Endodermal cell (in vitro differentiated cells): ENCODE measurements around the gene RBMS3. TPM values are rescaled to one million over a fixed set of nuclear protein-coding genes. Genes with fewer than 3 reads are reported as not detected.
A peak's percentile ranks its signal among the peaks of the same experiment; 100 is the strongest.
"Not testable (repeated sequence)": the region's sequence is repeated elsewhere in the genome, so short reads cannot be mapped to it uniquely, and the experiment has no call there.

Experiments
- DNase-seq: peaks from one replicate; pipeline ENCODE4 v3.0.0-alpha.2; 2017
- H3K27ac ChIP-seq: 2 replicates; pipeline ENCODE4 v1.5.1; 2013; ENCODE audit warnings: mild to moderate bottlenecking, low read depth, low read length, moderate library complexity
- H3K27me3 ChIP-seq: 2 replicates; pipeline ENCODE4 v1.6.1; 2013; ENCODE audit warnings: mild to moderate bottlenecking, low read length, moderate library complexity; ENCODE audit not compliant: insufficient read depth, control insufficient read depth, poor library complexity, severe bottlenecking
- H3K36me3 ChIP-seq: 2 replicates; pipeline ENCODE4 v1.7.0; 2013; ENCODE audit warnings: mild to moderate bottlenecking, low read length, moderate library complexity; ENCODE audit not compliant: control insufficient read depth, insufficient read depth
- H3K4me1 ChIP-seq: one replicate; pipeline ENCODE4 v1.7.0; 2013; ENCODE audit warnings: low read length; ENCODE audit not compliant: control insufficient read depth, insufficient read depth
- H3K4me3 ChIP-seq: 2 replicates; pipeline ENCODE4 v1.5.1; 2013; ENCODE audit warnings: mild to moderate bottlenecking, low read length, moderate library complexity
- H3K9ac ChIP-seq: 2 replicates; pipeline ENCODE4 v1.6.1; 2013; ENCODE audit warnings: mild to moderate bottlenecking, low read length, moderate library complexity; ENCODE audit not compliant: poor library complexity, severe bottlenecking; ENCODE audit errors: extremely low read depth
- H3K9me3 ChIP-seq: 2 replicates; pipeline ENCODE4 v1.6.1; 2013; ENCODE audit warnings: mild to moderate bottlenecking, low read length, moderate library complexity; ENCODE audit not compliant: control insufficient read depth
- H3K27ac Mint-ChIP-seq: 2 replicates; pipeline ENCODE4 v1.8.0; 2020; ENCODE audit warnings: mixed read lengths
- H3K27me3 Mint-ChIP-seq: 2 replicates; pipeline ENCODE4 v1.8.0; 2021; ENCODE audit warnings: mild to moderate bottlenecking, mixed read lengths; ENCODE audit not compliant: insufficient read depth
- H3K36me3 Mint-ChIP-seq: 2 replicates; pipeline ENCODE4 v1.8.0; 2020; ENCODE audit warnings: low read depth, mixed read lengths
- H3K4me1 Mint-ChIP-seq: 2 replicates; pipeline ENCODE4 v1.8.0; 2020; ENCODE audit warnings: mixed read lengths
- H3K4me3 Mint-ChIP-seq: 2 replicates; pipeline ENCODE4 v1.8.0; 2020; ENCODE audit warnings: mild to moderate bottlenecking, moderate library complexity, mixed read lengths
- H3K9me3 Mint-ChIP-seq: 2 replicates; pipeline ENCODE4 v1.8.0; 2020; ENCODE audit warnings: mild to moderate bottlenecking, mixed read lengths
- CTCF ChIP-seq: fragments of 200-600 bp; sonication (generic); conservative IDR thresholded peaks from 2 replicates; pipeline ENCODE4 v1.5.0; 2021; ENCODE audit warnings: antibody characterized with exemption, mild to moderate bottlenecking
- whole genome bisulfite sequencing, 2 experiments: methylation state at CpG; one replicate each; pipeline versions ENCODE4 v1.1.5 to v1.1.7; 2013; ENCODE audit warnings: missing lambda C conversion rate in 2 of 2, mixed read lengths in 1 of 2; ENCODE audit not compliant: insufficient coverage in 1 of 2, insufficient read length in 1 of 2; 5-methylcytosine and 5-hydroxymethylcytosine counted together
- total RNA-seq, 2 donors: library from RNA; stranded (reverse); fragmentation: NEBNext Ultra II Directional in 1 of 2; extraction: Animal tissue kit (Norgen Biotek cat#: 25700) in 1 of 2; gene quantifications; 2 replicates in 1 of 2; 3 replicates in 1 of 2; pipeline ENCODE4 v1.2.1, GENCODE V29; 2021

Gene RBMS3
- total RNA-seq, 2 donors from 2014 or later, result 2.0 to 7.3 TPM

DNA sequence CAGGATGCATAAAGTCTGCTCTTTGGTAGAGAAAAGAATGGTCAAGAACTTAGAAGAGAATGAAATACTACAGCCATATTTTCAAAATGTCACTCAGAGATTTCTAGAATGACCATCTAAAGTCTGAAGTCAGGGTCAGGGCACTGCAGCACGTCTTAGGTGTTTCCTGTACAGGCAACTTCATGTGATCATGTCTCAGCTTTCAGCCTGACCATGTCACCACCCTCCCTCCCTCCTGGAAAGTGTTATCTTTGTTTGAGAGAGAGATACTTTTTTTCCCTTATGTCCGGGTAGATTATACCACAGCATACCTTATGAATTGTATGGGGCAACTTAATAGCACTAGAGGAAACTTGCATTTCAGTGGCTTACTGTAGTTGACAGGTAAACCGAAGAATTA, 767.6 kb downstream of the RBMS3 start:
- no peaks in the 10 kb centered on the region for H3K36me3 ChIP-seq
- DNase-seq, result no peak
- no peak for TF ChIP-seq CTCF
- Mint-ChIP-seq H3K27ac (no peak overlapping the region), H3K9me3 (peaks cover 37% of the 10 kb centered on the region), H3K27me3 (peaks cover 3% of the 10 kb centered on the region), H3K4me1 (peaks cover 12% of the 10 kb centered on the region), H3K36me3 (no peaks in the 10 kb centered on the region), H3K4me3 (no peak overlapping the region)
- H3K27ac ChIP-seq, result no peak overlapping the region
- no peak overlapping the region for H3K4me3 ChIP-seq
- H3K4me1 ChIP-seq, result no peaks in the 10 kb centered on the region
- H3K9ac ChIP-seq, result no peak overlapping the region
- H3K9me3 ChIP-seq, result peaks cover 17% of the 10 kb centered on the region
- 89 to 92% methylated on average over 2 to 3 of the region's 3 CpGs for WGBS, 2 experiments
- no peaks in the 10 kb centered on the region for H3K27me3 ChIP-seq

DNA sequence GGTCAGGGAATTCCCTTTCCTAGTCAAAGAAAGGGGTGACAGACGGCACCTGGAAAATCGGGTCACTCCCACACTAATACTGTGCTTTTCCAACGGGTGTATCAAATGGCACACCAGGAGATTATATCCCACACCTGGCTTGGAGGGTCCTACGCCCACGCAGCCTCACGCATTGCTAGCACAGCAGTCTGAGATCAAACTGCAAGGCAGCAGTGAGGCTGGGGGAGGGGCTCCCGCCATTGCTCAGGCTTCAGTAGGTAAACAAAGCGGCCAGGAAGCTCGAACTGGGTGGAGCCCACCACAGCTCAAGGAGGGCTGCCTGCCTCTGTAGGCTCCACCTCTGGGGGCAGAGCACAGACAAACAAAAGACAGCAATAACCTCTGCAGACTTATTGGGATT, 769.2 kb downstream of the RBMS3 start:
- not testable (repeated sequence) for H3K36me3 Mint-ChIP-seq, DNase-seq, H3K4me3 ChIP-seq, H3K27ac Mint-ChIP-seq, H3K36me3 ChIP-seq, H3K27ac ChIP-seq, H3K9ac ChIP-seq, H3K27me3 Mint-ChIP-seq, H3K27me3 ChIP-seq, H3K4me1 Mint-ChIP-seq, H3K4me3 Mint-ChIP-seq, H3K4me1 ChIP-seq
- WGBS, 2 experiments, result 92 to 96% methylated on average over 3 to 9 of the region's 9 CpGs
- H3K9me3 ChIP-seq, result peaks cover 17% of the 10 kb centered on the region
- peaks cover 39% of the 10 kb centered on the region for H3K9me3 Mint-ChIP-seq

DNA sequence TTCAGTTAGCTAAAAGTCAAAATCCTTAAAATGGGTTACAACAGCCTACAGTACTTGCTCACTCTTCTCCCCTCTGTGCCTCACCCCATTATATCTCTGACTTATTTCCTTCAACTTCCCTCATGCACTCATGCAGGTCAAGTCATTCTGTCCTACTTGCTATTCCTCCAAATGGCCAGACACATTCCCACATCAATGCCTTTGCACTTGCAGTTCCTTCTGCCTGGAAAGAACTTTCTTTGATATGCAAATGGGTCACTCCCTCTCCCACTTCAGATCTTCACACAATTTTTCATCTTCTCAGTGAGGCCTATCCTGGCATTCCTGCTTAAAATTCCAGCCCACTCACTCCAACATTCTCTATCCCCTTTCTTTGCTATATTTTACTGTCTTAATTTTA, 778.4 kb downstream of the RBMS3 start:
- peaks cover 3% of the 10 kb centered on the region for H3K4me1 Mint-ChIP-seq
- H3K27me3 ChIP-seq, result no peaks in the 10 kb centered on the region
- H3K36me3 Mint-ChIP-seq, result peaks cover 1% of the 10 kb centered on the region
- no peaks in the 10 kb centered on the region for H3K36me3 ChIP-seq
- H3K27ac Mint-ChIP-seq, result no peak overlapping the region
- H3K9ac ChIP-seq, result no peak overlapping the region
- H3K9me3 Mint-ChIP-seq, result peaks cover 7% of the 10 kb centered on the region
- DNase-seq, result peak; percentile 60
- no peak overlapping the region for H3K4me3 Mint-ChIP-seq
- no peak for TF ChIP-seq CTCF
- peaks cover 5% of the 10 kb centered on the region for H3K9me3 ChIP-seq
- H3K4me1 ChIP-seq, result no peaks in the 10 kb centered on the region
- H3K27me3 Mint-ChIP-seq, result no peaks in the 10 kb centered on the region
- H3K27ac ChIP-seq, result no peak overlapping the region
- H3K4me3 ChIP-seq, result no peak overlapping the region
